GM18868 (cell line): Measurements from ENCODE around the gene SNX24.

Experiments used
- ATAC-seq: cut with Tn5 transposase; IDR thresholded peaks from one replicate; pipeline ENCODE4 v1.9.1; 2021; ENCODE audit warnings: mild to moderate bottlenecking, moderate library complexity; ENCODE audit not compliant: unreplicated experiment

SNX24 gene

GRCh38 chr5:122915717-122916461 lies 70.5 kb downstream of the SNX24 start:
- ATAC-seq = peak; percentile 96

- no peak for ATAC-seq
Measured at GRCh38 chr5:122916490-122916889, 71.1 kb downstream of the SNX24 start.

GRCh38 chr5:122919969-122920368 lies 74.6 kb downstream of the SNX24 start:
- ATAC-seq = no peak

- no peak for ATAC-seq
Measured at GRCh38 chr5:122921826-122922225, 76.4 kb downstream of the SNX24 start.

GRCh38 chr5:122924203-122924602 lies 78.8 kb downstream of the SNX24 start:
- ATAC-seq = no peak

GRCh38 chr5:122924719-122925395 lies 79.4 kb downstream of the SNX24 start:
- ATAC-seq = no peak

- ATAC-seq = peak; percentile 42
Measured at GRCh38 chr5:122929001-122929400, 83.6 kb downstream of the SNX24 start.

GRCh38 chr5:122929980-122930379 lies 84.6 kb downstream of the SNX24 start:
- no peak for ATAC-seq

GRCh38 chr5:122933956-122934355 lies 88.5 kb downstream of the SNX24 start:
- no peak for ATAC-seq

DNA sequence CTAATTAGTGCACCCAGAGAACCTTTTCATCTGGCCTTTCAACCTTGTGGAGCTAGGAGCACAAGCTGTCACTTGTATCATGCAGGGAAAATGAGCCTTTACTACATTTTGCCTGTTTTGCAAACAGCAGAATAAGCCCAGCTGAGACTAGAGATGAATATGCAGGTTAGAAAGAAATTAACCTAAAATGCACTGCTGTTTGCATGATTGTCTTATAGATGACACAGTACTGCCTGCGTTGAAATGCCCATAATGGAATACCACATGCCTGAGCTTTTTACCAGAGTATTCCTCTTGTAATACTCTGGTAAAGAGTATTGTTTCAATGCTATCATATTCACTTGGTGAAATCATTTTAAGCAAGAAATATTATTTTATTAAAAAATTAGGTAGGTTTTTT lies 90.7 kb downstream of the SNX24 start:
- no peak for ATAC-seq

- ATAC-seq = no peak
Measured at GRCh38 chr5:122937914-122938313, 92.5 kb downstream of the SNX24 start.

- no peak for ATAC-seq
Measured at GRCh38 chr5:122940890-122941289, 95.5 kb downstream of the SNX24 start.

GRCh38 chr5:122941737-122942136 lies 96.3 kb downstream of the SNX24 start:
- peak; percentile 55 for ATAC-seq

DNA sequence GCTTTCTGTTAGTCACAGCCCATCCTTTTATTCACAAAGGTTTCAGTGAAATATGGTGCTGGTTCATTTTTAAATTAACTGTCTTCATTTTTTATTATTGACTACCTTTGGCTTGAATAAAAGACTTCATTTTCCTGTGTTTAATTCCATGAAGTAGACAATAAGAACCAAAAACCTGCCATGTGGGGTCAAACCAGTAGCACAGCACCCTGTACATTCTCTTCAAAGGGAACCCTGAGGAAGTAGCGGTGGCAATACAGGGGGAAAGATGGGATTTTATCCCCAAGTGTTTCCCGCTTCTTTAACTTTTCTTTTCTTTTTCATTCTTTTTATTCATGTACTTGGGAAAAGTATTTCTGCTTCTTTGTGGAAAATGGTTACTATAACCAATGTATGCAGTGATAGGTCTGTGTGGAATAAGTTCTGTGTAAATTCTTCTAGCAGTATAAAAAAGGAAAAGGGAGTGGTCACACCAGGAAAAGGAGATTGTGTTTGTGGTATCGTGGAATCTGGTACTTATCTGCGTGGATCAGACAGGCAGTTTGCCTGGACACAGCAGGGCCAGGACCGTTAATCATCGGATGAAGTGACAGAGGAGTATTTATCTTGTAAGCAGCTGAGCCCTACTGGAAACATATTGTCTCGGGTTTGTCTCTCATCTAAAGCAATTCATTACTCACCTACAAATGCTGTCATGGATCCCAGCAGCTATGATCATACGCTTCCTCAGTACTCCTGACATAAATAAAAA lies 96.9 kb downstream of the SNX24 start:
- no peak for ATAC-seq

GRCh38 chr5:122943050-122943698 lies 97.8 kb downstream of the SNX24 start:
- ATAC-seq = peak; percentile 44

DNA sequence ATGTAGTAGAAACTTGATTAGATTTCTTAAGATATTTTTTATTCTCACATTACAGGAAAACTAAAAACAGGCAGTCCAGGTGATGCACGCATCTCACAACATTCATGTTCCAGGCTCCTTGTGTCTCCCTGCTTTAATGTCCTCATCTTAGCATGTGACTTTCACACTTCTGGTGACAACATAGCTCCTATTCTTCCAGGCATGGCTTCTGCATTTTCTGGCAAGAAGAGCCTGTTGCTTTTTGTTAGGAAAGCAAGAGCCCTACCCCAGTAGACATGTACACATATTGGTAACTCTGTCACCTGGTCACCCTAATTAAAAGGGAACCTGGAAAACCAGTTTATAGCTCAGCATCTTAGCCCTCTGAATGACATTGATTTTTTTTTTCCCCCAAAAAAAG lies 98.6 kb downstream of the SNX24 start:
- no peak for ATAC-seq

DNA sequence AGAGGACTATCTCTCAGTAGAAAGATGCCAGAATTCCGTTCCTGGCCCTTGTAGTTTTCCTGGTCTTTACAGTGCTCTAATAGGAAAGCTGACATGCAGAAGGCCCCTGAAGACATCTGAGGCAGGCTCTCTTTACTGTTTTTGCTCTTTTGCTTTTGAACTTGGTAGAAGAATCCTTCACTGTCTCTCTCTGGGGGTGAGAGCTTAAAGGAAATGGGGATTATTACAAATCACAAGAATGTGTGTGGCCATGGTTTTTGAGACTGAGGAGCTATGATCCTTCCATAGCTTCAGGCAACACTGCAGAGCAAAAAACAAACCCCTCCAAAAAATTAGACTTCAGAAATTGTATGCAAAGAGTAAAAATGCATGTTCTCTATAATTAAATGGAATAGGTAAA lies 102.0 kb downstream of the SNX24 start:
- ATAC-seq = no peak

GRCh38 chr5:122947772-122948171 lies 102.4 kb downstream of the SNX24 start:
- ATAC-seq = no peak

- no peak for ATAC-seq
Measured at GRCh38 chr5:122948319-122948718, 102.9 kb downstream of the SNX24 start.

DNA sequence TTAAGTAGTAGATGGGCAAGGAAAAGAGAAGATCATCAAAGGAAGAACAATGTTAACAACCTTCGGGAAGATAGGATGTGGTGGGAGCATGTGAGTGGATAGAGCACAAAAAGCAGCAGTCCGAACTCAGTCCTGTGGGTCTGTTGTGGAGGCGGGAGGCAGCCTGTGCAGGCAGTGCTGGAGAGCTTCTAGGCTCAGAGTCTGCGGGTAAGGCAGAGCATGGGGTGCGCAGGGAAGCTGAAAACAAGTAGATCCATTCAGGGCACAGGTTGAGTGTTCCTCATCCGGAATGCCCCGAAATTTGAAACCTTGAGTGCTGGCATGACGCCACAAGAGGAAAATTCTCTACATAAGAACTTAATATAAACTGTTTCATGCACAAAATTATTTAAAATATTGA lies 106.2 kb downstream of the SNX24 start:
- ATAC-seq = no peak

GRCh38 chr5:122954719-122955118 lies 109.3 kb downstream of the SNX24 start:
- ATAC-seq = no peak
